Testis (tissue), 5 donors: ENCODE measurements around the gene ITIH4. TPM values are rescaled to one million over a fixed set of nuclear protein-coding genes. Genes with fewer than 3 reads are reported as not detected.

ENCODE experiments used
- DNase-seq: peaks from one replicate; pipeline ENCODE4 v3.0.0-alpha.2; 2019
- H3K27ac ChIP-seq, 2 donors: fragments of 200-600 bp; sonication (generic); one replicate each; pipeline ENCODE4 v1.5.1; 2019
- H3K27me3 ChIP-seq: fragments of 200-600 bp; sonication (generic); one replicate; pipeline ENCODE4 v1.5.1; 2019
- H3K36me3 ChIP-seq: fragments of 200-600 bp; sonication (generic); one replicate; pipeline ENCODE4 v1.5.1; 2017; ENCODE audit warnings: low read depth; ENCODE audit errors: missing control alignments
- H3K4me1 ChIP-seq: fragments of 200-600 bp; sonication (generic); one replicate; pipeline ENCODE4 v1.5.1; 2019
- H3K4me3 ChIP-seq, 2 donors: fragments of 200-600 bp; sonication (generic); one replicate each; pipeline ENCODE4 v1.5.1; 2017 to 2019
- H3K9me3 ChIP-seq: fragments of 200-600 bp; sonication (generic); one replicate; pipeline ENCODE4 v1.5.1; 2017
- CTCF ChIP-seq, 3 experiments: fragments of 450-650 bp in 2 of 3; fragments of 200-600 bp in 1 of 3; sonication (generic) in 1 of 3; IDR thresholded peaks; one replicate each; pipeline ENCODE4 v1.5.1; 2016 to 2019; ENCODE audit warnings: antibody characterized with exemption in 3 of 3, mild to moderate bottlenecking in 2 of 3, moderate library complexity in 1 of 3
- POLR2A ChIP-seq: fragments of 450-650 bp; IDR thresholded peaks from one replicate; pipeline ENCODE4 v1.6.1; 2017; ENCODE audit warnings: antibody characterized with exemption, mild to moderate bottlenecking, moderate library complexity
- WGBS, 2 donors: methylation state at CpG; one replicate each; pipeline ENCODE4 v1.1.5; 2018; 5-methylcytosine and 5-hydroxymethylcytosine counted together
- intact Hi-C: fragments of 100-400 bp; cut with DNase I; formaldehyde crosslinking; loops from one replicate; pipeline ENCODE4 v1.15.1; 2023; ENCODE audit warnings: low total_unique reads
- long read RNA-seq, 2 donors: transcript quantifications; one replicate each; lab custom pipeline, GENCODE V29; 2026
- polyA plus RNA-seq: library from polyadenylated mRNA; stranded (reverse); fragments of 350-450 nt; fragmentation: Illumina TruSeq; extraction: RNeasy Lipid Tissue Mini Kit (QIAGEN cat#74804); gene quantifications from one replicate; pipeline ENCODE4 v1.2.3, GENCODE V29; 2014; ENCODE audit warnings: low read depth, low replicate concordance; ENCODE audit not compliant: insufficient read depth
- total RNA-seq, 2 donors: library from RNA; depleted of rRNA; stranded (reverse); fragments of >200 nt; gene quantifications; one replicate each; pipeline ENCODE4 v1.2.3, GENCODE V29; 2016

Gene ITIH4
- total RNA-seq = 10 to 100 TPM; 16.8 to 19.9 TPM
- 30.2 TPM for polyA plus RNA-seq
- long read RNA-seq, donor 1 = 0 reads
- long read RNA-seq, donor 2 = 0 reads

GRCh38 chr3:52830535-52831258 is at the start of gene ITIH4:
Gene ITIH4, minus strand, starts transcription at chr3:52830672. Its CDS starts 30 bp downstream, at chr3:52830642.
- intact Hi-C loops = no loop called here
- no peak for DNase-seq
- H3K36me3 ChIP-seq = no peaks in the 10 kb centered on the region
- TF ChIP-seq POLR2A (no peak), CTCF (IDR thresholded peaks at IDR 0.05) (no peak)
- H3K4me1 ChIP-seq = no peaks in the 10 kb centered on the region
- 79 to 85% methylated on average over 16 of the region's 16 CpGs for WGBS, 2 donors
- H3K27ac ChIP-seq = no peak within 1 kb of the TSS
- H3K27me3 ChIP-seq = no peaks in the 10 kb centered on the region
- no peaks in the 10 kb centered on the region for H3K9me3 ChIP-seq
- no peak within 1 kb of the TSS for H3K4me3 ChIP-seq

- no peak for TF ChIP-seq POLR2A
- TF ChIP-seq CTCF (IDR thresholded peaks at IDR 0.05) = no peak
- no peak for DNase-seq
- H3K27ac ChIP-seq = no peak overlapping the region
- intact Hi-C loops = no loop called here
- no peaks in the 10 kb centered on the region for H3K27me3 ChIP-seq
- 90 to 91% methylated on average over 5 of the region's 5 CpGs for WGBS, 2 donors
- no peak overlapping the region for H3K4me3 ChIP-seq
- no peaks in the 10 kb centered on the region for H3K9me3 ChIP-seq
- H3K36me3 ChIP-seq = no peaks in the 10 kb centered on the region
- no peaks in the 10 kb centered on the region for H3K4me1 ChIP-seq
Observed at GRCh38 chr3:52880047-52880446, 49.6 kb upstream of the ITIH4 start.

GRCh38 chr3:52879581-52879980 is 49.1 kb upstream of the ITIH4 start:
- DNase-seq = no peak
- WGBS, 2 donors = 87 to 91% methylated on average over 4 of the region's 4 CpGs
- H3K27me3 ChIP-seq = no peaks in the 10 kb centered on the region
- TF ChIP-seq CTCF (IDR thresholded peaks at IDR 0.05) (no peak), POLR2A (no peak)
- no peaks in the 10 kb centered on the region for H3K9me3 ChIP-seq
- H3K4me3 ChIP-seq = no peak overlapping the region
- H3K36me3 ChIP-seq = no peaks in the 10 kb centered on the region
- H3K27ac ChIP-seq = no peak overlapping the region
- H3K4me1 ChIP-seq = no peaks in the 10 kb centered on the region
- intact Hi-C loops = no loop called here

GRCh38 chr3:52879090-52879489 is 48.6 kb upstream of the ITIH4 start:
- H3K4me3 ChIP-seq = no peak overlapping the region
- no peaks in the 10 kb centered on the region for H3K9me3 ChIP-seq
- no peaks in the 10 kb centered on the region for H3K4me1 ChIP-seq
- WGBS, 2 donors = 74 to 90% methylated on average over 4 of the region's 4 CpGs
- no peaks in the 10 kb centered on the region for H3K36me3 ChIP-seq
- no peaks in the 10 kb centered on the region for H3K27me3 ChIP-seq
- DNase-seq = no peak
- no peak overlapping the region for H3K27ac ChIP-seq
- TF ChIP-seq POLR2A = no peak
- TF ChIP-seq CTCF (IDR thresholded peaks at IDR 0.05) = no peak
- intact Hi-C loops = no loop called here

- Histone ChIP-seq H3K4me1 (no peaks in the 10 kb centered on the region), H3K27me3 (no peaks in the 10 kb centered on the region), H3K36me3 (no peaks in the 10 kb centered on the region), H3K4me3 (no peak overlapping the region), H3K27ac (no peak overlapping the region), H3K9me3 (no peaks in the 10 kb centered on the region)
- TF ChIP-seq CTCF (IDR thresholded peaks at IDR 0.05) (no peak), POLR2A (no peak)
- intact Hi-C loops = no loop called here
- no peak for DNase-seq
- 92 to 96% methylated on average over 3 of the region's 3 CpGs for WGBS, 2 donors
Observed at GRCh38 chr3:52877085-52877484, 46.6 kb upstream of the ITIH4 start.
